Hepatocyte (in vitro differentiated cells): ENCODE measurements around the gene PARP1. TPM values are rescaled to one million over a fixed set of nuclear protein-coding genes. Genes with fewer than 3 reads are reported as not detected.
"Not testable (repeated sequence)": the region's sequence is repeated elsewhere in the genome, so short reads cannot be mapped to it uniquely, and the experiment has no call there.

Source experiments
- DNase-seq: peaks from one replicate; pipeline ENCODE4 v3.0.0-alpha.2; 2016; ENCODE audit warnings: low spot score
- H2AFZ ChIP-seq: fragments of 200-600 bp; sonication (generic); 2 replicates; pipeline ENCODE4 v1.6.0; 2016; ENCODE audit warnings: antibody characterized with exemption, mild to moderate bottlenecking
- H3K27ac ChIP-seq: fragments of 200-600 bp; sonication (generic); 2 replicates; pipeline ENCODE4 v1.5.1; 2016; ENCODE audit warnings: mild to moderate bottlenecking
- H3K27me3 ChIP-seq: fragments of 200-600 bp; sonication (generic); 2 replicates; pipeline ENCODE4 v1.6.1; 2016
- H3K36me3 ChIP-seq: fragments of 200-600 bp; sonication (generic); replicated peaks from 2 replicates; pipeline ENCODE4 v1.5.1; 2016; ENCODE audit warnings: low read depth; ENCODE audit not compliant: insufficient read depth
- H3K4me1 ChIP-seq: fragments of 200-600 bp; sonication (generic); 2 replicates; pipeline ENCODE4 v1.5.1; 2016; ENCODE audit warnings: mild to moderate bottlenecking, moderate library complexity; ENCODE audit not compliant: insufficient read depth
- H3K4me2 ChIP-seq: fragments of 200-600 bp; sonication (generic); 2 replicates; pipeline ENCODE4 v1.6.0; 2016
- H3K4me3 ChIP-seq: fragments of 200-600 bp; sonication (generic); 2 replicates; pipeline ENCODE4 v1.5.1; 2016; ENCODE audit warnings: mild to moderate bottlenecking
- H3K79me2 ChIP-seq: fragments of 200-600 bp; sonication (generic); 2 replicates; pipeline ENCODE4 v1.6.0; 2017; ENCODE audit warnings: mild to moderate bottlenecking
- H3K9me2 ChIP-seq: fragments of 200-600 bp; sonication (generic); replicated peaks from 2 replicates; pipeline ENCODE4 v1.6.0; 2017; ENCODE audit warnings: mild to moderate bottlenecking; ENCODE audit not compliant: insufficient read depth
- H3K9me3 ChIP-seq: fragments of 200-600 bp; sonication (generic); 2 replicates; pipeline ENCODE4 v1.5.1; 2016; ENCODE audit warnings: low read depth, mild to moderate bottlenecking
- H4K20me1 ChIP-seq: fragments of 200-600 bp; sonication (generic); 2 replicates; pipeline ENCODE4 v1.6.0; 2016; ENCODE audit warnings: mild to moderate bottlenecking; ENCODE audit not compliant: insufficient read depth, poor library complexity, severe bottlenecking
- EZH2 ChIP-seq: fragments of 200-600 bp; sonication (generic); IDR thresholded peaks from 2 replicates; pipeline ENCODE4 v1.6.1; 2016; ENCODE audit warnings: antibody characterized with exemption, mild to moderate bottlenecking, borderline replicate concordance
- EZH2phosphoT487 ChIP-seq: fragments of 200-600 bp; sonication (generic); IDR thresholded peaks from one replicate; pipeline ENCODE4 v1.6.1; 2018; ENCODE audit warnings: antibody characterized with exemption, mild to moderate bottlenecking, low read depth, moderate library complexity; ENCODE audit not compliant: unreplicated experiment, severe bottlenecking
- WGBS: methylation state at CpG from one replicate; pipeline ENCODE4 v1.1.6; 2016; ENCODE audit warnings: low lambda C conversion rate; ENCODE audit errors: missing lambda C conversion rate; 5-methylcytosine and 5-hydroxymethylcytosine counted together
- polyA plus RNA-seq: library from polyadenylated mRNA; unstranded; fragments of >200 nt; fragmentation: Nextera tagmentation; extraction: Ambion mirVana; gene quantifications from 2 replicates; pipeline ENCODE4 v1.2.1, GENCODE V29; 2016
- total RNA-seq: library from RNA; depleted of rRNA; stranded (reverse); fragments of >200 nt; gene quantifications from 2 replicates; pipeline ENCODE4 v1.2.3, GENCODE V29; 2014
- TF ChIP-seq, protein P1 (sequence below): fragments of 200-600 bp; sonication (generic); IDR thresholded peaks from 2 replicates; pipeline ENCODE4 v1.5.1; 2016; ENCODE audit warnings: antibody characterized with exemption, mild to moderate bottlenecking; ENCODE audit not compliant: poor library complexity

Gene PARP1
- total and polyA plus RNA-seq, 2 experiments from 2014 or later: 59.7 to 93.0 TPM

DNA sequence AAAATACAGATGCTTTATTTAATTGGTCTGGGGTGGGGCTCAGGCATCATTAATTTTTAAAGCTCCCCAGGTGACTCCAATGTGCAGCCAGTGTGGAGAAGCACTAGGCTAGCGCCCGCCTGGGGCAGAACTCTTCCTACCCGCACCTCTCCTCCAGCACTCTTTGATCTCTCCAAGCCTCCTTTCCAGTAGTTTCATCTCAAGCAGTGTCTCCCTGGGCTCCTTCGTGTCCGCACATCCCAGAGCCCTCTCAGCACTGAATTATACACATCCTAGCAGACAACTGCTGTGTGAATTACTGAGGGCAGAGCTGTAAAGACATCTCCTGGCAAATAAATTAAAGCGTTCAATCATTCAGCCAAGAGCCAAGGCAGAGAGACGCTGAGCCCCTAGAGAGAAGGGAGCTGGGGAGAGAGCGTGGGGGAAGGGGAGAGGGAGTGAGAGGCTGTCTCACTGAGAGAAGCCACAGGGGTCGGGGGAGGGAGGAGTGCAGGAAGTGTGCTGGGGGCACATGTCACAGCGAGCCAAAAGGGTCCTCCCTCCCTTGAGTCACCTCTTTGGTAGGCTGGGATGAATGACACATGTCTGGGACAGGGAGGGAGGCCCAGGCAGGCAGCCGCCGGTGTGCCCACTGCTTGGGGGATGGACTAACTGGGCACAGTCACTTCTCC lies 21.0 kb upstream of the PARP1 start:
- WGBS: 50% methylated on average over 9 of the region's 12 CpGs

DNA sequence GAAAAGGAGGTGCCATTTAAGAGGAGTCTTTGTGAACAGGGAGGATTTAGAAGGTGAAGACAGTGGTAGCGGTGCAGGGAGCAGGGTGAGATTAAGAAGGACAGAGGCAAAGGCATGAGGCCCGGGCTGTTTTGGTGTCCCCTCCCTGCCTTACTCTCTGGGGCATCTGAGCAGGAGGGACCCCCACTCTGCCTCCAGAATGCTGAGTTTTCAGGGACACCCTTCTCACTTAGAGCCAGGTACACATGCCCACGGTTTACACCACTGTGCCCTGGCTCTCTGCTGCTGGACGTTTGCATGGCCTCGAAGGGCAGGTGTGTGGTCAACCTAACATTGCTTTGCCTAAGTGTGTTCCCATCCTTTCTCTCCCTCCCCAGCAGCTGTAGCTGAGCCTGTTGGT lies 20.5 kb upstream of the PARP1 start:
- no peaks in the 10 kb centered on the region for H4K20me1 ChIP-seq
- H3K27me3 ChIP-seq: no peaks in the 10 kb centered on the region
- no peak overlapping the region for H3K4me2 ChIP-seq
- WGBS: 77% methylated on average over 5 of the region's 5 CpGs
- no peak for DNase-seq
- no peaks in the 10 kb centered on the region for H3K9me2 ChIP-seq
- H3K9me3 ChIP-seq: no peaks in the 10 kb centered on the region
- no peak overlapping the region for H3K27ac ChIP-seq
- H3K4me3 ChIP-seq: no peak overlapping the region
- peaks cover 6% of the 10 kb centered on the region for H3K4me1 ChIP-seq
- H3K36me3 ChIP-seq: no peaks in the 10 kb centered on the region
- no peaks in the 10 kb centered on the region for H3K79me2 ChIP-seq
- TF ChIP-seq EZH2: no peak
- TF ChIP-seq EZH2phosphoT487: no peak
- TF ChIP-seq, protein P1, sequence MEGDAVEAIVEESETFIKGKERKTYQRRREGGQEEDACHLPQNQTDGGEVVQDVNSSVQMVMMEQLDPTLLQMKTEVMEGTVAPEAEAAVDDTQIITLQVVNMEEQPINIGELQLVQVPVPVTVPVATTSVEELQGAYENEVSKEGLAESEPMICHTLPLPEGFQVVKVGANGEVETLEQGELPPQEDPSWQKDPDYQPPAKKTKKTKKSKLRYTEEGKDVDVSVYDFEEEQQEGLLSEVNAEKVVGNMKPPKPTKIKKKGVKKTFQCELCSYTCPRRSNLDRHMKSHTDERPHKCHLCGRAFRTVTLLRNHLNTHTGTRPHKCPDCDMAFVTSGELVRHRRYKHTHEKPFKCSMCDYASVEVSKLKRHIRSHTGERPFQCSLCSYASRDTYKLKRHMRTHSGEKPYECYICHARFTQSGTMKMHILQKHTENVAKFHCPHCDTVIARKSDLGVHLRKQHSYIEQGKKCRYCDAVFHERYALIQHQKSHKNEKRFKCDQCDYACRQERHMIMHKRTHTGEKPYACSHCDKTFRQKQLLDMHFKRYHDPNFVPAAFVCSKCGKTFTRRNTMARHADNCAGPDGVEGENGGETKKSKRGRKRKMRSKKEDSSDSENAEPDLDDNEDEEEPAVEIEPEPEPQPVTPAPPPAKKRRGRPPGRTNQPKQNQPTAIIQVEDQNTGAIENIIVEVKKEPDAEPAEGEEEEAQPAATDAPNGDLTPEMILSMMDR: no peak
- no peak overlapping the region for H2AFZ ChIP-seq

More for the DNA sequence above, 21.0 kb upstream of the PARP1 start:
- no peaks in the 10 kb centered on the region for H3K36me3 ChIP-seq
- H3K27ac ChIP-seq: no peak overlapping the region
- H3K9me2 ChIP-seq: no peaks in the 10 kb centered on the region
- TF ChIP-seq EZH2 (no peak), EZH2phosphoT487 (no peak)
- TF ChIP-seq, protein P1: no peak
- H3K4me3 ChIP-seq: no peak overlapping the region
- no peak overlapping the region for H2AFZ ChIP-seq
- no peak for DNase-seq
- no peaks in the 10 kb centered on the region for H3K9me3 ChIP-seq
- no peaks in the 10 kb centered on the region for H4K20me1 ChIP-seq
- H3K27me3 ChIP-seq: no peaks in the 10 kb centered on the region
- no peaks in the 10 kb centered on the region for H3K79me2 ChIP-seq
- H3K4me2 ChIP-seq: no peak overlapping the region
- peaks cover 6% of the 10 kb centered on the region for H3K4me1 ChIP-seq

DNA sequence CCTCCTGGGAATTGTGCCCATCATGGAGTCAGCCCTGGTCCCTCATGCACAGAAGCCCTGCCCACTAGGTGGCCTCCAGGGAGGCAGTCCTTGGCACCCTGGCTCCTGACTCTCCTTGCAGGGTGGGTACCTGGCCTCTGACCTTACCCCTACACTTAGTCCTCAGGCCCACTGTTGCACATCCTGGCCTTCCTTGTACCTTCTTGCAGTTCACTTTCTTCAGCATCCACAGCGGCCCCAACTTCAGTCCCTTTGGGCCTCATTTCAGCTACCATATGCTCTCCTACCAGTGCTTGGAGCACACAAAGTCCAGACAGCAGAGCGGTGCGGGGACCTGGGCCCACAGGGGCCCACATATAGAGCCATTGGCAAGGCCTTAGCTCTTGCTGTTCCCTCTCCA lies 19.2 kb upstream of the PARP1 start:
- no peaks in the 10 kb centered on the region for H3K36me3 ChIP-seq
- peaks cover 6% of the 10 kb centered on the region for H3K4me1 ChIP-seq
- H3K27ac ChIP-seq: no peak overlapping the region
- H3K9me2 ChIP-seq: no peaks in the 10 kb centered on the region
- TF ChIP-seq, protein P1: no peak
- TF ChIP-seq EZH2 (no peak), EZH2phosphoT487 (no peak)
- no peak overlapping the region for H3K4me2 ChIP-seq
- no peak for DNase-seq
- H4K20me1 ChIP-seq: no peaks in the 10 kb centered on the region
- H3K4me3 ChIP-seq: no peak overlapping the region
- WGBS: 94% methylated on average over 3 of the region's 3 CpGs
- no peaks in the 10 kb centered on the region for H3K9me3 ChIP-seq
- H3K79me2 ChIP-seq: no peaks in the 10 kb centered on the region
- H2AFZ ChIP-seq: no peak overlapping the region
- no peaks in the 10 kb centered on the region for H3K27me3 ChIP-seq

DNA sequence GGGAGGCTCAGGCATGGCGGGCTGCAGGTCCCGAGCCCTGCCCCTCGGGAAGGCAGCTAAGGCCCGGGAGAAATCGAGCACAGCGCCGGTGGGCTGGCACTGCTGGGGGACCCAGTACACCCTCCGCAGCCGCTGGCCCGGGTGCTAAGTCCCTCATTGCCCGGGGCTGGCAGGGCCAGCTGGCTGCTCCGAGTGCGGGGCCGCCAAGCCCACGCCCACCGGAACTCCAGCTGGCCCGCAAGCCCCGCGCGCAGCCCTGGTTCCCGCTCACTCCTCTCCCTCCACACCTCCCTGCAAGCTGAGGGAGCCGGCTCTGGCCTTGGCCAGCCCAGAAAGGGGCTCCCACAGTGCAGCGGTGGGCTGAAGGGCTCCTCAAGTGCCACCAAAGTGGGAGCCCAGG lies 18.5 kb upstream of the PARP1 start:
- not testable (repeated sequence) for H3K4me3 ChIP-seq, H3K27ac ChIP-seq, H3K4me1 ChIP-seq, H3K27me3 ChIP-seq, H3K9me3 ChIP-seq, H3K79me2 ChIP-seq, H3K36me3 ChIP-seq, H4K20me1 ChIP-seq, DNase-seq, H2AFZ ChIP-seq, H3K4me2 ChIP-seq, H3K9me2 ChIP-seq
- WGBS: 99% methylated on average over 15 of the region's 23 CpGs
